GM19395 (cell line): Measurements from ENCODE around the gene TNPO2.
"Not testable (repeated sequence)": the region's sequence is repeated elsewhere in the genome, so short reads cannot be mapped to it uniquely, and the experiment has no call there.

Experiments used
- ATAC-seq: cut with Tn5 transposase; IDR thresholded peaks from one replicate; pipeline ENCODE4 v1.9.1; 2021; ENCODE audit warnings: mild to moderate bottlenecking, moderate library complexity; ENCODE audit not compliant: unreplicated experiment

TNPO2 gene

GRCh38 chr19:12737835-12738351 is 14.2 kb upstream of the TNPO2 start:
- ATAC-seq, result no peak

- ATAC-seq, result peak; percentile 83
These were observed 13.5 kb upstream of the TNPO2 start, which contains the start of gene GET3 for GRCh38 chr19:12736995-12737834. GET3 (plus strand) TSS chr19:12737497; CDS start chr19:12737506, 9 bp downstream.

DNA sequence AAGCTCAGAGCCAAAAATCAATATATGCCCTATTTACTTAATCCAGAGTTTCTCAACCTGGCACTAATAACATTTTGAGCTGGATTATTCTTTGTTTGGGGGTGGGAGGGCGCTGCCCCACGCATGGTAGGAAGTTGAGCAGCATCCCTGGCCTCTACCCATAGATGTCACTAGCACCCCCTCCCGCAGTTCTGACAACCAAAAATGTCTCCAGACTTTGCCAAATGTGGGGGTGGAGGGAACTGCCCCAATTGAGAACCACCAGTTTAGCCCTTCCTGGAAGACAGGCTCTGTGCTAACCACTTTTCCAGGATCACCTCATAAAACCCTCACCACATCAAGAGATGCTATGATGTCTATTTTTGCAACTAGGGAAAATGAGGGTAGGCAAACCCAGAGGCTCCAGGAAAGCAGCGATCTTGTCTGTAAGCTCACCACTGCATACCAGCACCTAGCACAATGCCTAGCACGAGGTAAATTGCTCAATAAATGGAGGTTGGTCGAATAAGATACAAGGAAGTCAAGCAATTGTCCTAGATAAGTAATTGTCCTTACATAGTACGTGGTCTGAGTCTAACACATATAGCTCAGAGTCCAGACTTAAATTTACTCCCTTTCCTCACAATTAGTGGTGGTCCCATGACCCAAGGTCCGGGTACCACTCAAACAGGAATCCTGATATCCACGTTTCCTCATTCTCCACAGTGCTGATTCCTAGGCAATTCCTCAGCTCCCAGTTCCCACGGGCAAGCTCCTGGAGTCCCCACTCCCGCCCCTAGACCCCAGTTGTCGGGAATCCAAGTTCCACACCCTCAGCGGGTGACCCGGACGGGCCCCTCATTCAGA is 9.9 kb upstream of the TNPO2 start:
- ATAC-seq, result no peak

GRCh38 chr19:12731337-12731736 is 7.6 kb upstream of the TNPO2 start:
- ATAC-seq, result no peak

- no peak for ATAC-seq
These were observed 6.3 kb upstream of the TNPO2 start for GRCh38 chr19:12730064-12730463.

- ATAC-seq, result no peak
These were observed 4.2 kb upstream of the TNPO2 start for GRCh38 chr19:12727745-12728433.

GRCh38 chr19:12726988-12727316 is 3.2 kb upstream of the TNPO2 start:
- no peak for ATAC-seq

DNA sequence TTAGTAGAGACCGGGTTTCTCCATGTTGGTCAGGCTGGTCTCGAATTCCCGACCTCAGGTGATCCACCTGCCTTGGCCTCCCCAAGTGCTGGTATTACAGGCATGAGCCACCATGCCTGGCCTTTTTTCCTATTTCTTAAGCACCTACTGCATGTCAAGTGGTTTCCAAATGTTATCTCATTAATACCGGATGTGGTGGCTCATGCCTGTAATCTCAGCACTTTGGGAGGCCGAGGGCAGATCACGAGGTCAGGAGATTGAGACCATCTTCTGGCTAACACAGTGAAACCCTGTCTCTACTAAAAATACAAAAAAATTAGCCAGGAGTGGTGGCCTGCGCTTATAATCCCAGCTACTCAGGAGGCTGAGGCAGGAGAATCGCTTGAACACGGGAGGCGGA is 1.9 kb upstream of the TNPO2 start:
- ATAC-seq, result not testable (repeated sequence)

DNA sequence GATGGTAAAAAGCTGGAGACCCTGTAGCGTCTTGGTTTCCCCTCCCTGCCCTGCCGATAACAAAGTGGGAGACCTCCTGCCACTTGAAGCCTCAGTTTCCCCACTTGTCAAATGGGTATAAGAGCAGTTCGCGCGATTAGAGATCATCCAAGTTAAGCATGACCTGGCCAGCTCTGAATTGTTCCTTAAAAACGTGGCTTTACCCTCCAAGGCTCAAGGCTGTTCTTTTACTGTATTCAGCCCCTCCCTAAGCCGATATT is 421 bp downstream of the TNPO2 start:
- no peak for ATAC-seq

GRCh38 chr19:12722566-12723380 is 959 bp downstream of the TNPO2 start:
- ATAC-seq, result peak; percentile 80

DNA sequence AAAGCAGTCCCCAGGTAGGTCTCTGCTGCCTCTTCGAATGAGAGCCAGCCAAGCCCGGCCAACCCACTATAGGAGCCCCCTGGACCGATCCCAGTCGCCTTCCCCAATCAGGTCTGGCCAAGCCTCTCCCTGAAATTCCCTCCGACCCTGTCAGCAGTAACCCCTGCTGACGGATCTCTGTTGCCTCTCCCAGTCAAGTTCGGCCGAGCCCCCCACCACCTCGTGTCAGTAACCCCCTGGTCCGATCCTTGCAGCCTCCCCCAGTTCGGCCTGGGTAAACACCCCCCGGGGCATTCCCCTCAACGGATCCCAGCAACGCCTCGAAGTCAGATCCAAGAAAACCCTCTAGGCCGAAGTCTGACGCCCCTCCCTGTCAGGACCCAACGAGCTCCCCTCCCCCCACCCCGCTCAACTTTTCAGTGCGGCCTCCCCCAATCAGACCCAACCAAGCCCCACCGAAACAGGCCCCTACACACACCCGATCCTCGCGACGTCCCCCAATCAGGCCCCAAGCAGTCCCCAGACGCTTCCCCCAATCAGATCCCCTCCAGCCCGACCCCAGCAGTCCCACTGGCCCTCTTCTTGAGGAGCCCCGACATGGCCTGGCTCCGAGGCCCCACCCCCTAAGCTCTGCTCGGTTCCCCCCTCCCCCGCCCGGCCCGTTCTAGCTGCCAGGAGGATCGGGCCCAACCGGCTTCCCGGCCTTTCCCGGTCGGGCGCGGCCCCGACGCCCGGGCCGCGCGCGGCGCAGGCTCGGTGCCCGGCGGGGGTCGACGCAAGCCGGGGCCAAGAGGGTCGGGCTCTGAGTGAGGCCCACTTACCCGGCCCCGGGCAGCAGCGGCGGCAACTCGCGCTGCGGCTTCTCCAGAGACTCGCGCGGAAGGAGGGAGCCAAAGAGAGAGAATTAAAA is 1.8 kb downstream of the TNPO2 start:
- peak; percentile 16 for ATAC-seq

DNA sequence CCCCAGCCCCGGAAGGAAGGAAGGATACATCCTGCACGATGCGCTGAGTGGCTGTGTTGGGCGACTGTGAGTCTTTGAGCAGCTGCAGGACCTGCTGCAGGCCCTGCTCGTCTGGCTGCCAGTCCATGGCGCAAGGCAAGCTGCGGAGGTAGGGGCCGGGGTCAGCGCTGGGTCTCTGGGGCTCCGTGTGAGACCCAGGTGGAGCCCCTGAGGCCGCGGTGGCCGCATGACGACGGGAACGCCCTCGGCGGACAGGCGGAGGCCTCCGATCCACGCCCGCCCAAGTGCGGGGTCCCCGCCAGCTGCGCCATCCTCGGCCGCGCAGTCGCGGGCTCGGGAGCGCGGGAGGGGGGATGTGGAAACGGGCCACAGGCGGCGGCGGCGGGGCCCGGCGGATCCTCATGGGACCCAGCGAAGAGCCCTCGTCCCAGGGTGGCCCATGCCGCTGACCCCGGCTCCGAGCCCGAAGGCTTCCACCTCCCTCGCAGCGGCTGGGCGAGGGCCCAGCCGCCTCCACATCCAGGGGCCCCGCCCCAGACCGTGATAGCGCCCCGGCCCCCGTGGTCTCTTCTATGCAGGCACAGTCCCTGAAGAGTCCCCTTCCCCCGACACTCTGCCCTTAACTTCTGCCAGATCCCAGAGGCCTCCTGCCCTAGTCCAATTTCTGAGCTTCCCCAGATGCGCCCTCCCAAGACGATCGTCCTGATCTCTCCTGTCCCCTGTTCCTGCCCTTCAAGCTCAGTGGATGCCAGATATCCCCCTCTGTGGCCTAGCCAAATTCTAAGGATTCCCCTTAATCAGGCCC is 2.7 kb downstream of the TNPO2 start:
- ATAC-seq, result no peak

DNA sequence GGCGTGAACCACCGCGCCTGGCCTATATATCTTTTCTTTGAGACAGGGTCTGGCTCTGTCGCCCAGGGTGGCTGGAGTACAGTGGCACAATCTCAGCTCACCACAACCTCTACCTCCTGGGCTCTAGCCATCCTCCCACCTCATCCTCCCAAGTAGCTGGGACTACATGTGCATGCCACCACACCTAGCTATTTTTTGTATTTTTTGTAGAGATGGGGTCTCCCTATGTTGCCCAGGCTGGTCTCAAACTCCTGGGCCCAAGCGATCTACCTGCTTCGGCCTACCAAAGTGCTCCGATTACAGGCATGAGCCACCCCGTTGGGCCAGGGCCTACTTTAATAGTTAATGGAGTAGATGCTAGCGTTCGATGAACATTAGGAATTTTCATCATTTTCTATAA is 3.4 kb downstream of the TNPO2 start:
- ATAC-seq, result no peak

- no peak for ATAC-seq
These were observed 7.8 kb downstream of the TNPO2 start for GRCh38 chr19:12715929-12716328.

DNA sequence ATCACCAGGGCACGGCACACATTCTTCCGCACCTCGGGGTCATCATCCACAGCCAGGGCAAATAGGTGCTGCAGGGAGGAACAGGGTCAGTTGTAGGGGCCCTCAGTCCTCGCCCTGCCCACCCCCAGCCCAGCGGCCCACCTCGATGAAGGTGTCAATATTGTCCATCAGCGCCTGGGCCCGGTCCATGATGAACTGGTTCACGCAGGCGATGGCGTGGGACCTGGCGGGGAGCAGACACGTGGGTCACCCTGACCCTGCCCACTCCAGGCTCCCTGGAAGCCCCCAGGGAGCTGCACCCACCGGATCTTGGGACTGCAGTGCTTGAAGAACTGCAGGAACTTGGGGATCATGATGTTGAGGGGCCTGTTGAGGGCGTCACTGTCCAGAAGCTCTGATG is 8.6 kb downstream of the TNPO2 start:
- ATAC-seq, result no peak

GRCh38 chr19:12713304-12713703 is 10.4 kb downstream of the TNPO2 start:
- ATAC-seq, result not testable (repeated sequence)

- not testable (repeated sequence) for ATAC-seq
These were observed 11.7 kb downstream of the TNPO2 start for GRCh38 chr19:12712077-12712476.

- ATAC-seq, result no peak
These were observed 12.5 kb downstream of the TNPO2 start for GRCh38 chr19:12711187-12711586.

- no peak for ATAC-seq
These were observed 15.1 kb downstream of the TNPO2 start for GRCh38 chr19:12708641-12709040.
